Osteoblast (primary cell): ENCODE measurements around the gene GJA10. TPM values are rescaled to one million over a fixed set of nuclear protein-coding genes. Genes with fewer than 3 reads are reported as not detected.
A peak's percentile ranks its signal among the peaks of the same experiment; 100 is the strongest.
"Not testable (repeated sequence)": the region's sequence is repeated elsewhere in the genome, so short reads cannot be mapped to it uniquely, and the experiment has no call there.

ENCODE experiments used
- DNase-seq: peaks from one replicate; pipeline ENCODE4 v3.0.0; 2011; ENCODE audit warnings: low spot score, mixed read lengths; ENCODE audit not compliant: insufficient read length; ENCODE audit errors: missing footprints
- H2AFZ ChIP-seq: 2 replicates; pipeline ENCODE4 v1.6.0; 2011; ENCODE audit warnings: mild to moderate bottlenecking, low read length
- H3K27ac ChIP-seq: 2 replicates; pipeline ENCODE4 v1.5.1; 2011; ENCODE audit warnings: mild to moderate bottlenecking, low read depth, low read length, moderate library complexity
- H3K27me3 ChIP-seq: 2 replicates; pipeline ENCODE4 v1.6.0; 2012; ENCODE audit warnings: mild to moderate bottlenecking, control low read depth, inconsistent platforms, low read length, moderate library complexity; ENCODE audit not compliant: insufficient read depth
- H3K36me3 ChIP-seq: 2 replicates; pipeline ENCODE4 v1.5.1; 2011; ENCODE audit warnings: mild to moderate bottlenecking, low read length, control low read depth, moderate library complexity; ENCODE audit not compliant: insufficient read depth
- H3K4me1 ChIP-seq: 2 replicates; pipeline ENCODE4 v1.5.1; 2011; ENCODE audit warnings: mild to moderate bottlenecking, low read length, control low read depth, moderate library complexity; ENCODE audit not compliant: insufficient read depth
- H3K4me2 ChIP-seq: 2 replicates; pipeline ENCODE4 v1.6.0; 2011; ENCODE audit warnings: mild to moderate bottlenecking, low read length; ENCODE audit not compliant: insufficient read depth
- H3K4me3 ChIP-seq: fragments of 200-600 bp; sonication (generic); 3 replicates; pipeline ENCODE4 v1.5.1; 2012; ENCODE audit warnings: mild to moderate bottlenecking, low read length, inconsistent platforms; ENCODE audit not compliant: insufficient read depth
- H3K79me2 ChIP-seq: 2 replicates; pipeline ENCODE4 v1.6.0; 2012; ENCODE audit warnings: mild to moderate bottlenecking, low read length, control low read depth, inconsistent platforms; ENCODE audit not compliant: insufficient read depth
- H3K9me3 ChIP-seq: 2 replicates; pipeline ENCODE4 v1.5.1; 2011; ENCODE audit warnings: low read depth, low read length, control low read depth
- H4K20me1 ChIP-seq: 2 replicates; pipeline ENCODE4 v1.6.0; 2012; ENCODE audit warnings: mild to moderate bottlenecking, low read length, control low read depth; ENCODE audit not compliant: insufficient read depth
- CTCF ChIP-seq: IDR thresholded peaks from 2 replicates; pipeline ENCODE4 v1.5.1; 2011; ENCODE audit warnings: mild to moderate bottlenecking, low read depth, low read length, moderate library complexity; ENCODE audit errors: extremely low read depth
- total RNA-seq: library from RNA; depleted of rRNA; stranded (reverse); fragments of >200 nt; gene quantifications from 2 replicates; pipeline ENCODE4 v1.2.3, GENCODE V29; 2012

GJA10 gene
- not detected in 2 replicates for total RNA-seq

- Histone ChIP-seq H3K36me3 (no peaks in the 10 kb centered on the region), H3K79me2 (no peaks in the 10 kb centered on the region), H3K9me3 (no peaks in the 10 kb centered on the region), H3K4me2 (no peak within 1 kb of the TSS), H3K4me3 (no peak within 1 kb of the TSS), H2AFZ (no peak within 1 kb of the TSS), H3K27me3 (peaks cover 11% of the 10 kb centered on the region), H4K20me1 (no peaks in the 10 kb centered on the region), H3K4me1 (no peaks in the 10 kb centered on the region), H3K27ac (no peak within 1 kb of the TSS)
- DNase-seq, result no peak
- TF ChIP-seq CTCF, result no peak
Observed at GRCh38 chr6:89894169-89894568, at the start of gene GJA10. GJA10 (plus strand) TSS chr6:89894469; CDS start chr6:89894469, 0 bp downstream.

- not testable (repeated sequence) for H3K27ac ChIP-seq, H2AFZ ChIP-seq, H3K4me2 ChIP-seq, H3K4me1 ChIP-seq, H3K9me3 ChIP-seq, H3K4me3 ChIP-seq, H3K27me3 ChIP-seq, DNase-seq
- Histone ChIP-seq H3K36me3 (peaks cover 14% of the 10 kb centered on the region), H4K20me1 (peaks cover 11% of the 10 kb centered on the region), H3K79me2 (peaks cover 41% of the 10 kb centered on the region)
Observed at GRCh38 chr6:89847513-89847912, 46.8 kb upstream of the GJA10 start.

- Histone ChIP-seq H3K9me3 (no peaks in the 10 kb centered on the region), H3K4me3 (no peak overlapping the region), H3K27ac (no peak overlapping the region), H3K4me2 (peak overlapping the region; percentile 27), H4K20me1 (peaks cover 4% of the 10 kb centered on the region), H3K4me1 (peaks cover 6% of the 10 kb centered on the region), H2AFZ (no peak overlapping the region), H3K79me2 (peaks cover 8% of the 10 kb centered on the region), H3K27me3 (no peaks in the 10 kb centered on the region), H3K36me3 (peaks cover 39% of the 10 kb centered on the region)
- TF ChIP-seq CTCF, result no peak
- DNase-seq, result peak; percentile 69
Observed at GRCh38 chr6:89853068-89853467, 41.2 kb upstream of the GJA10 start.

GRCh38 chr6:89858041-89858440 lies 36.2 kb upstream of the GJA10 start:
- H3K36me3 ChIP-seq, result peaks cover 47% of the 10 kb centered on the region
- no peaks in the 10 kb centered on the region for H3K27me3 ChIP-seq
- no peaks in the 10 kb centered on the region for H3K4me1 ChIP-seq
- H4K20me1 ChIP-seq, result no peaks in the 10 kb centered on the region
- H3K79me2 ChIP-seq, result no peaks in the 10 kb centered on the region
- no peak overlapping the region for H3K27ac ChIP-seq
- H3K4me3 ChIP-seq, result no peak overlapping the region
- H3K4me2 ChIP-seq, result no peak overlapping the region
- no peak for DNase-seq
- H2AFZ ChIP-seq, result no peak overlapping the region
- TF ChIP-seq CTCF, result no peak
- H3K9me3 ChIP-seq, result no peaks in the 10 kb centered on the region

GRCh38 chr6:89859744-89860143 lies 34.5 kb upstream of the GJA10 start:
- no peaks in the 10 kb centered on the region for H3K79me2 ChIP-seq
- H3K4me2 ChIP-seq, result no peak overlapping the region
- no peak for TF ChIP-seq CTCF
- no peaks in the 10 kb centered on the region for H3K4me1 ChIP-seq
- H3K9me3 ChIP-seq, result no peaks in the 10 kb centered on the region
- H4K20me1 ChIP-seq, result no peaks in the 10 kb centered on the region
- peaks cover 45% of the 10 kb centered on the region for H3K36me3 ChIP-seq
- H3K27ac ChIP-seq, result no peak overlapping the region
- no peaks in the 10 kb centered on the region for H3K27me3 ChIP-seq
- H2AFZ ChIP-seq, result no peak overlapping the region
- DNase-seq, result no peak
- H3K4me3 ChIP-seq, result no peak overlapping the region
